ENCODE measurements around the gene SGPL1. TPM values are rescaled to one million over a fixed set of nuclear protein-coding genes. Genes with fewer than 3 reads are reported as not detected.
A peak's percentile ranks its signal among the peaks of the same experiment; 100 is the strongest.

The SGPL1 gene
- total RNA-seq, 1 experiment from 2014 or later, result 52.6 TPM

GRCh38 chr10:70864935-70865334 is 49.2 kb downstream of the SGPL1 start:
- H2BK20ac ChIP-seq (ENCODE audit: low read depth, low read length, poor library complexity, severe bottlenecking), result no peak overlapping the region
- H3K27me3 ChIP-seq (ENCODE audit: insufficient read depth, low read length), result no peaks in the 10 kb centered on the region
- H3T11ph ChIP-seq (ENCODE audit: low read length), result no peak overlapping the region
- no peak overlapping the region for H3K18ac ChIP-seq (ENCODE audit: insufficient read length, low read depth, low read length)
- no peak overlapping the region for H2BK120ac ChIP-seq (ENCODE audit: low read depth, low read length, poor library complexity, severe bottlenecking)
- H3K4me2 ChIP-seq (ENCODE audit: insufficient read depth, insufficient read length, low read length), result no peak overlapping the region
- no peaks in the 10 kb centered on the region for H3K27me3 Mint-ChIP-seq (ENCODE audit: low read depth)
- H4K5ac ChIP-seq (ENCODE audit: insufficient read length, low read depth, low read length), result no peak overlapping the region
- no peak overlapping the region for H3K4me3 Mint-ChIP-seq
- no peaks in the 10 kb centered on the region for H3K9me3 ChIP-seq (ENCODE audit: control insufficient read depth, low read depth, low read length)
- no CpG with 5 or more reads among the region's 1 CpG for WGBS (ENCODE audit: extremely low coverage, insufficient read length, low lambda C conversion rate)
- H2BK15ac ChIP-seq (ENCODE audit: low read depth, low read length), result no peak overlapping the region
- peaks cover 19 to 59% (median 47%) of the 10 kb centered on the region in 3 experiments for H3K36me3 Mint-ChIP-seq (ENCODE audit: insufficient read depth in 1 of 3, low read depth in 3 of 3)
- H3K23me2 ChIP-seq (ENCODE audit: insufficient read length, low read depth, low read length, poor library complexity, severe bottlenecking), result no peaks in the 10 kb centered on the region
- H4K91ac ChIP-seq (ENCODE audit: insufficient read length, low read depth, low read length), result no peak overlapping the region
- H2AFZ ChIP-seq (ENCODE audit: low read length), result no peak overlapping the region
- H3K9me3 Mint-ChIP-seq, result peaks cover 0 to 3% of the 10 kb centered on the region in 2 experiments; a peak in 2 of 5 replicates
- peaks cover 2% of the 10 kb centered on the region; the same call in 1 of the 2 replicates for H3K4me1 ChIP-seq (ENCODE audit: insufficient read depth, low read length)
- H4K8ac ChIP-seq (replicated peaks; ENCODE audit: insufficient read length, low read depth, low read length), result no peak overlapping the region
- no peak overlapping the region for H3K4ac ChIP-seq (ENCODE audit: low read depth, low read length)
- no peak overlapping the region for H2BK5ac ChIP-seq (ENCODE audit: insufficient read length, low read length)
- no peak overlapping the region for H3K14ac ChIP-seq (ENCODE audit: insufficient read depth, low read length)
- no peak overlapping the region for H3K56ac ChIP-seq (ENCODE audit: insufficient read length, low read depth, low read length)
- no peak overlapping the region for H2BK12ac ChIP-seq (ENCODE audit: insufficient read length, low read depth, low read length)
- peak overlapping the region in 1 of 3 experiments; percentile 54; a peak in 2 of 7 replicates for H3K27ac Mint-ChIP-seq
- no peaks in the 10 kb centered on the region for H3K79me1 ChIP-seq (ENCODE audit: insufficient read depth, low read depth, low read length, poor library complexity, severe bottlenecking)
- TF ChIP-seq CTCF (conservative IDR thresholded peaks at IDR 0.05), result no peak
- H2AK5ac ChIP-seq (ENCODE audit: insufficient read length, low read length), result no peak overlapping the region
- no peak overlapping the region for H3K9ac ChIP-seq (ENCODE audit: extremely low read depth, insufficient read length, low read length)
- no peak overlapping the region for H3K23ac ChIP-seq (ENCODE audit: insufficient read length, low read depth, low read length)
- H3K4me1 Mint-ChIP-seq, result peaks cover 12 to 13% of the 10 kb centered on the region in 2 experiments
- H4K20me1 ChIP-seq (ENCODE audit: control insufficient read depth, insufficient read depth, insufficient read length), result no peaks in the 10 kb centered on the region
- H3K27ac ChIP-seq (ENCODE audit: insufficient read length, low read depth, low read length), result peak overlapping the region; percentile 10
- DNase-seq, result no peak
- H3K79me2 ChIP-seq (ENCODE audit: insufficient read depth, low read length), result no peaks in the 10 kb centered on the region
